Endometrial microvascular endothelial cells (primary cell): ENCODE results near the gene ADARB2. TPM values are rescaled to one million over a fixed set of nuclear protein-coding genes. Genes with fewer than 3 reads are reported as not detected.

ENCODE experiments used
- in situ Hi-C: cut with HindIII; loops from 2 replicates; pipeline ENCODE4 v1.10.0; 2017; ENCODE audit warnings: low sequenced_read_pairs, low pct_unique_long_range_greater_than_20kb; ENCODE audit errors: inconsistent ontology term
- total RNA-seq: library from RNA; depleted of rRNA; stranded (reverse); fragments of >200 nt; gene quantifications from one replicate; pipeline ENCODE4 v1.2.3, GENCODE V29; 2015; ENCODE audit errors: inconsistent ontology term

The ADARB2 gene
- total RNA-seq, 1 donor from 2014 or later, result not detected

DNA sequence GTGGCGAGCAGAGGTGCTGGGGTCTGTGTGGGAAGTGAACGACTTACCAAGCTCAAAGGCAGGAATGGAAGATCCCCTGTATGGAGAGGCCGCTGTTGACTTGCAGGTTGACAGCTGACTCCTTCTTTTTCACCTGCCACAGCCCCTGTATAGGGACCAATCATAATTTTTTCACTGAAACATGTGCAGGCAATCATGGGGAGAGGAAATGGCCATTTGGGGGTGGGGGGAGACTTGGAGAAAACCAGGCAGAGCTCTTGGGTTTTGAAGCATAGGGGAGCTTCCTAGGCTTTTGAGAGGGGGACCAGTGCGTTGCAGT lies 579.8 kb downstream of the ADARB2 start:
- in situ Hi-C loops, result no loop called here

GRCh38 chr10:1156921-1157614 lies 580.3 kb downstream of the ADARB2 start:
- in situ Hi-C loops, result no loop called here

- in situ Hi-C loops, result no loop called here
Observed at GRCh38 chr10:1156616-1156886, 580.8 kb downstream of the ADARB2 start.

- in situ Hi-C loops, result no loop called here
Observed at GRCh38 chr10:1155791-1156615, 581.3 kb downstream of the ADARB2 start.

GRCh38 chr10:1154531-1155295 lies 582.6 kb downstream of the ADARB2 start:
- in situ Hi-C loops, result no loop called here

- in situ Hi-C loops, result no loop called here
Observed at GRCh38 chr10:1153805-1154351, 583.4 kb downstream of the ADARB2 start.

DNA sequence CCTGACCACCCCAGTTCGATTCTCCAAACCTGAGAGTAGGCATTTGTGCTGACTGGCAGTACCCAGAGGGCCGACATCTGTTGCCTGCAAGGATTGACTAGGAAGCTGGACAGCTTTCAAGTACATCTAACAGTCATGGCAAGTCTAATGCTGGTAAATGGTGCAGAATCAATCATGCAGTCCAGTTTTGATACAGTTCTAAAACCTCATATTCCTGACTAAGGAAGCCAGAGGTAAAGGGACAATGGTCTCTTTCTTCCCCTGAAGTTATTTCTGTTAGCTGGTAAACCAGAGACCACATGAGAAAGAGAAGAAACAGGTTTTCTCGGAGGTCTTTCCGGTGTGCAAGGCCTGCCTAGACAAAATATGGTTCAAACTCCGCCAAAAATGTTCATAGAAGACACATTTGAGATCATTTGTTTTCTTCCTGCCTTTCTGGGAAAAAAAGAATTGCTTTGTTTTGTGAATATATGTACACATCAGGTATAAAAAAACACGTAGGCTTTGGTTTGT lies 584.0 kb downstream of the ADARB2 start:
- in situ Hi-C loops, result no loop called here

GRCh38 chr10:1152386-1153250 lies 584.7 kb downstream of the ADARB2 start:
- in situ Hi-C loops, result no loop called here

DNA sequence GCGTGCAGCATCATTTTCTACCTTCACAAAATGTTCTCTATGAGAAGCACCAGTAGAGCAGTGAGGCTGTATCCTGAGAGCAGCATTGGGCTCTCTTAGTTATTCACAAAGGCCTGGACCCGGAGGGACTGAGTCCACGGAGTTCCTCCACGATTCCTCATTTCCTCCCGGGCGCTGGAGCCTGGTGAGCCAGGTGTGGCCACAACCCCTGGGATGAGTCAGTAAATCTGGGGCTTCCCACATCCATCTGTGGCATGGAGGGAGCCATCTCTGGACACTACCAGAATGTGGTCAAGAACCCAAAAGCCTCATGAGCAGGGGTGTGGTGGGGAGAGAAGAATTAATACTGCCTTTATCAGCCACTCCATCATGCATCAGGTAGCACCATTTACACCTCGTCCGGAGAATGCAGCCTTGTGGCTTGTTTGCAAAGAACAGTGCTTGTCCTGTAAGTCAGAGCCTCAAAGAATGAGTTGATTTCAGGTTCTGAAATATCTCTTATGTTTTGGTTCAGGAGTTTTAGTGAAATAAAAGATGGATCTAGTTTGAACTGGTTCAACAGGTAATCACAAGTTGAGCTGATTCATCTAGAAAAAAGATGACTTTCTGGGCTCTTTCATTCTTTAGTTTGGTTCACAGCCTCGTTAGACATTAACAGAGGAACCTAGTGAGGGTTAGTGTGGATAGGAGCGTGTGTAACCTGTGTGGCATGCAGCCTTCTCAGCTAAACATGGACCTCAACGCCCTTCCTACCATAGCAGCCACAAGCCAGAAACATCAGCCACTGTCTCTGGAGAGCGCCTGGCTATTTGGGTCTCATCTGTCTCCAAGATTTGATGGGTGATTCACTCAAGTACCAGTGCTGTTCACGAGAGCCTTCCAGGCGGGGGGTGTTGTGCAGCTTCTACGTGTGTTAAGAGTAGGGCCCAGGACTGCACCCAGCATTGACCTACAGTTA lies 586.0 kb downstream of the ADARB2 start:
- in situ Hi-C loops, result no loop called here

- in situ Hi-C loops, result no loop called here
Observed at GRCh38 chr10:1150638-1150955, 586.7 kb downstream of the ADARB2 start.

GRCh38 chr10:1149793-1150637 lies 587.3 kb downstream of the ADARB2 start:
- in situ Hi-C loops, result no loop called here

DNA sequence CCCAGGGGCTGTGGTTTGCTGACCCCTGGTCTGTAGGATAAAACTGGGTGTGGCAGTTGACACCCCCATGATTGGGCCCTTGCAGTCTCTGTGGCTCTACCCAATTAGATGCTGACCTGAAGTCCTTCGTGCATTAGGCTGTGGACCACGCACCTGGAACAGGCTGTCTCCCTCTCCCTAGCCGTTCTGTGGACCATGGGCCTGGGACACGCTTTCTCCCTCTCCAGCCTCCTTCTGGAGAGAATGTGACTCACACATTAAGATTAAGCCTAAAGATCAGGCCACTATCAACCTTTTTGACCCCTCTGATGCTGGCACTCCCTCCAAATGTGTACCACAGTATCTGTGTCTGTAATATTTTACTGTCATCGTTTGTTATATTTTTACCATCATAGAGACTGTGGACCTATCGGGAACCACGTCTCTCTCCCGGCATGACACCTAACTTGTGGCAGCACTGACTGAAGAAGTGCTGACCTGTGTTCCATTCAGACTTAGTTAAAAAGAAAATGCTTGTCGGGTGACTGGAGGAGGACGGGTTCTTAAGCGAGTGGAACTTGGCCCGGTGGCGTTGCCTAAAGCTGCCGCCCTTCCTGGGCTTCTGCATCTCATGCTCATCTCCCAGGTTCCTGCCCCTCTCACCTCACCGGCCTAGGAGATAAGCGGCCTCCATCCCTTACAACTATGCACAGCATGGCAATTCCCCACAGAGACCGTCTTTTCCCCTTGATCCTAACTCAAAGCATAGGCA lies 588.3 kb downstream of the ADARB2 start:
- in situ Hi-C loops, result no loop called here

GRCh38 chr10:1147810-1148209 lies 589.5 kb downstream of the ADARB2 start:
- in situ Hi-C loops, result no loop called here

DNA sequence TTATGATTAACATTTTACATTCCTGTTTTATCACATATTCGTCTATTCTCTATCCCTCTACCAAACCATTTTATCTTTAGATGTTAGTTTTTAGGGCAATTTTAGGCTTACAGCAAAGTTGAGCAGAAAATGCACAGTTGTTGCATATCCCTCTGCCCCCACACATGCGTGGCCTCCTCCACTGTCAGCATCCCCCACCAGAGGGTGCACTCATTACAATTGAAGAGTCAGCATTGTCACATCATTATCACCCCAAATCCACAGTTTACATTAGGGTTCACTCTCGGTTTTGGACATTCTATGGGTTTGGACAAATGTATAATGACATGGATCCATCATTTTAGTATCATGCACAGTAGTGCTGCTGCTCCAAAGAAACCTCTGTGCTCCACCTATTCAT lies 594.7 kb downstream of the ADARB2 start:
- in situ Hi-C loops, result no loop called here

DNA sequence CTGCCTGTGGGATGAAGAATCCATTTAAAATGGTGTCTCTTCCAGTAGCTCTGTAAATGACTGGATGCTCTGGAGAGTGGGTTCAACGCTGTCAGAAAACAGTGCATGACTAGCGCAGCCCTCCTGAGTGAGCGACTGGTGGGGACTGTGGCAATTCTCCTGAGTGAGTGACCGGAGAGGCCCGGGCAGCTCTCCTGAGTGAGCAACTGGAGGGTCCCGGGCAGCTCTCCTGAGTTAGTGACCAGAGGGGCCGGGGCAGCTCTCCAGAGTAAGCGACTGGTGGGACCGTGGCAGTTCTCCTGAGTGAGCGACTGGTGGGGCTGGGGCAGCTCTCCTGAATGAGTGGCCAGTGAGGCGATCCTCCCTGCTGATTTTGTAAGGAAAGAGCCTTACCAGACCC lies 595.6 kb downstream of the ADARB2 start:
- in situ Hi-C loops, result no loop called here

DNA sequence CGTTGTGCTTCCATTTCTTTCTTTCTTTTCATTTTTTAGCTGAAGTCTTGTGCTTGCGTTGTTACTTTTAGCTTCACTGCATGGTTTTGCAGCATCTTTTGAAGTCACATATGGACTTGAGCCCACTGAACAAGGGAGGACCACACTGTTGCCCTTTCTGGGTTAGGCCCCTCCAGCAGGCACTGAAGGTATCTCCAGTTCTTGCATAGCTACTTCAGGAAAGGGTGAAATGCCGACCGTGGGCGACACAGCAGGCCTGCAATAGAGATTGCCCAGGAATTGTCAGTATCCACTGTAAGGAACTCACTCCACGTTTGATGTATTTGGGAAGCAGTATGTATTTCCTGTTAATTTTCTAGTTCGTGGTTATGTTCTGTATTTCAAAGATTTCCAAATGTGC lies 596.1 kb downstream of the ADARB2 start:
- in situ Hi-C loops, result no loop called here
